Right hindlimb (tissue), 1 donor: ENCODE measurements around the gene FXYD4.

ENCODE experiments used
- DNase-seq: peaks from one replicate; pipeline ENCODE4 v3.0.0-alpha.2; 2018

Gene FXYD4

GRCh38 chr10:43347997-43348396 is 23.4 kb upstream of the FXYD4 start:
- DNase-seq = no peak

GRCh38 chr10:43348511-43349312 is 22.7 kb upstream of the FXYD4 start:
- peak; percentile 87 for DNase-seq

- no peak for DNase-seq
Observed at GRCh38 chr10:43350156-43350555, 21.3 kb upstream of the FXYD4 start.

GRCh38 chr10:43350686-43351085 is 20.8 kb upstream of the FXYD4 start:
- no peak for DNase-seq

- no peak for DNase-seq
Observed at GRCh38 chr10:43351301-43351700, 20.1 kb upstream of the FXYD4 start.

- no peak for DNase-seq
Observed at GRCh38 chr10:43352951-43353350, 18.5 kb upstream of the FXYD4 start.

GRCh38 chr10:43353495-43354329 is 17.7 kb upstream of the FXYD4 start:
- DNase-seq = no peak

GRCh38 chr10:43354330-43354635 is 17.2 kb upstream of the FXYD4 start:
- no peak for DNase-seq

GRCh38 chr10:43354879-43355380 is 16.5 kb upstream of the FXYD4 start:
- no peak for DNase-seq

- no peak for DNase-seq
Observed at GRCh38 chr10:43355749-43356371, 15.6 kb upstream of the FXYD4 start.

- no peak for DNase-seq
Observed at GRCh38 chr10:43360086-43360485, 11.3 kb upstream of the FXYD4 start.

GRCh38 chr10:43361547-43362190 is 9.8 kb upstream of the FXYD4 start:
- DNase-seq = no peak

GRCh38 chr10:43362191-43362839 is 9.1 kb upstream of the FXYD4 start:
- peak; percentile 95 for DNase-seq

- no peak for DNase-seq
Observed at GRCh38 chr10:43365001-43365400, 6.4 kb upstream of the FXYD4 start.

GRCh38 chr10:43369921-43370320 is 1.5 kb upstream of the FXYD4 start:
- DNase-seq = no peak

- no peak for DNase-seq
Observed at GRCh38 chr10:43370671-43371215, 693 bp upstream of the FXYD4 start.

- DNase-seq = no peak
Observed at GRCh38 chr10:43372765-43373361, 1.4 kb downstream of the FXYD4 start.

GRCh38 chr10:43373461-43373860 is 2.0 kb downstream of the FXYD4 start:
- DNase-seq = no peak

GRCh38 chr10:43374194-43374593 is 2.8 kb downstream of the FXYD4 start:
- DNase-seq = no peak

- DNase-seq = no peak
Observed at GRCh38 chr10:43375401-43376020, 4.1 kb downstream of the FXYD4 start.

GRCh38 chr10:43376046-43376635 is 4.7 kb downstream of the FXYD4 start:
- no peak for DNase-seq
